Tibial nerve (tissue), 4 donors: Measurements from ENCODE around the gene CGREF1.

Experiments
- EP300 ChIP-seq, 2 donors: sonication (generic); formaldehyde crosslinking; IDR thresholded peaks; one replicate each; pipeline ENCODE4 v1.6.1; 2017; ENCODE audit warnings: antibody characterized with exemption in 2 of 2, mild to moderate bottlenecking in 1 of 2
- POLR2A ChIP-seq, 2 donors: fragments of 450-650 bp; IDR thresholded peaks; one replicate each; pipeline ENCODE4 v1.6.1; 2017; ENCODE audit warnings: antibody characterized with exemption in 2 of 2, mild to moderate bottlenecking in 2 of 2, moderate library complexity in 2 of 2
- TF ChIP-seq, protein P1 (sequence below), 5 experiments: fragments of 200-600 bp in 3 of 5; fragments of 450-650 bp in 2 of 5; sonication (generic) in 3 of 5; IDR thresholded peaks; one replicate each; pipeline ENCODE4 v1.5.1; 2016 to 2019; ENCODE audit warnings: antibody characterized with exemption in 5 of 5, mild to moderate bottlenecking in 3 of 5, moderate library complexity in 2 of 5

GRCh38 chr2:27133905-27134780 is 15.2 kb upstream of the CGREF1 start, which contains the start of gene PREB:
- TF ChIP-seq POLR2A (IDR thresholded peaks at IDR 0.05): peak; percentile 84 to 86
- TF ChIP-seq EP300 (IDR thresholded peaks at IDR 0.05): peak; percentile 92 to 94
- TF ChIP-seq, protein P1, sequence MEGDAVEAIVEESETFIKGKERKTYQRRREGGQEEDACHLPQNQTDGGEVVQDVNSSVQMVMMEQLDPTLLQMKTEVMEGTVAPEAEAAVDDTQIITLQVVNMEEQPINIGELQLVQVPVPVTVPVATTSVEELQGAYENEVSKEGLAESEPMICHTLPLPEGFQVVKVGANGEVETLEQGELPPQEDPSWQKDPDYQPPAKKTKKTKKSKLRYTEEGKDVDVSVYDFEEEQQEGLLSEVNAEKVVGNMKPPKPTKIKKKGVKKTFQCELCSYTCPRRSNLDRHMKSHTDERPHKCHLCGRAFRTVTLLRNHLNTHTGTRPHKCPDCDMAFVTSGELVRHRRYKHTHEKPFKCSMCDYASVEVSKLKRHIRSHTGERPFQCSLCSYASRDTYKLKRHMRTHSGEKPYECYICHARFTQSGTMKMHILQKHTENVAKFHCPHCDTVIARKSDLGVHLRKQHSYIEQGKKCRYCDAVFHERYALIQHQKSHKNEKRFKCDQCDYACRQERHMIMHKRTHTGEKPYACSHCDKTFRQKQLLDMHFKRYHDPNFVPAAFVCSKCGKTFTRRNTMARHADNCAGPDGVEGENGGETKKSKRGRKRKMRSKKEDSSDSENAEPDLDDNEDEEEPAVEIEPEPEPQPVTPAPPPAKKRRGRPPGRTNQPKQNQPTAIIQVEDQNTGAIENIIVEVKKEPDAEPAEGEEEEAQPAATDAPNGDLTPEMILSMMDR (IDR thresholded peaks at IDR 0.05): peak in 2 of 5 experiments; percentile 12 to 32
